HepG2 (cell line): Measurements from ENCODE around the gene FKBP10. TPM values are rescaled to one million over a fixed set of nuclear protein-coding genes. Genes with fewer than 3 reads are reported as not detected.
A peak's percentile ranks its signal among the peaks of the same experiment; 100 is the strongest.

Experiments used
- ATAC-seq: fragments of 200-7000 bp; cut with Tn5 transposase; 3 replicates; pipeline ENCODE4 v1.9.1; 2020; ENCODE audit warnings: mild to moderate bottlenecking, moderate library complexity
- BruUV-seq: library from RNA; stranded (reverse); fragments of 400-500 nt; replicated peaks from 2 replicates; lab custom pipeline; 2021; lab: Mats Ljungman, UMichigan
- CTCF ChIA-PET: fragments of 300-600 bp; formaldehyde crosslinking; extraction: SDS; loops from one replicate; lab custom pipeline; 2021; ENCODE audit warnings: low total read pairs, inconsistent platforms, low intra/inter-chr PET ratio; lab: Yijun Ruan, JAX
- POLR2A ChIA-PET: fragments of 350-600 bp; sonication (Branson Sonifier 250); formaldehyde crosslinking; loops from one replicate; lab custom pipeline; 2020; ENCODE audit warnings: antibody characterized with exemption, inconsistent platforms; lab: Yijun Ruan, JAX
- DNase-seq: peaks from one replicate; pipeline ENCODE4 v3.0.0-alpha.2; 2015; ENCODE audit warnings: low spot score
- FAIRE-seq: peaks from 3 replicates; lab custom pipeline; 2011; peaks lifted over from hg19 to GRCh38; lab: Jason Lieb, UNC
- H2AFZ ChIP-seq: one replicate; pipeline ENCODE4 v1.6.1; 2011; ENCODE audit warnings: low read length, inconsistent platforms
- H3K27ac ChIP-seq: fragments of 300-600 bp; 3 replicates; pipeline ENCODE4 v1.8.0; 2011; ENCODE audit warnings: mixed run types, mild to moderate bottlenecking, mixed read lengths, low read length, inconsistent platforms; ENCODE audit not compliant: insufficient read depth; ENCODE audit errors: extremely low read length
- H3K27me3 ChIP-seq, 2 experiments: fragments of 200-600 bp in 1 of 2; 2 replicates in 1 of 2; 3 replicates in 1 of 2; pipeline versions ENCODE4 v1.6.0 to v1.8.0; 2011; ENCODE audit warnings: low read length in 2 of 2, mild to moderate bottlenecking in 2 of 2, moderate library complexity in 2 of 2, inconsistent platforms in 1 of 2; ENCODE audit not compliant: insufficient read depth in 2 of 2, control insufficient read depth in 1 of 2
- H3K36me3 ChIP-seq, 2 experiments: fragments of 200-600 bp in 1 of 2; replicated peaks in 1 of 2; 2 replicates in 1 of 2; 3 replicates in 1 of 2; pipeline versions ENCODE4 v1.5.1 to v1.8.0; 2011; ENCODE audit warnings: low read length in 2 of 2, inconsistent platforms in 1 of 2; ENCODE audit not compliant: insufficient read depth in 2 of 2, control insufficient read depth in 1 of 2
- H3K4me1 ChIP-seq: 2 replicates; pipeline ENCODE4 v1.5.1; 2012; ENCODE audit warnings: low read length, inconsistent platforms; ENCODE audit not compliant: insufficient read depth
- H3K4me2 ChIP-seq: 2 replicates; pipeline ENCODE4 v1.6.0; 2011; ENCODE audit warnings: low read depth, low read length, inconsistent platforms
- H3K4me3 ChIP-seq, 3 experiments: fragments of 200-600 bp in 1 of 3; sonication (generic), shearing (Covaris generic) in 1 of 3; replicated peaks in 1 of 3; 2 replicates each; pipeline ENCODE4 v1.5.1; 2011 to 2016; ENCODE audit warnings: low read length in 3 of 3, inconsistent platforms in 2 of 3, low read depth in 2 of 3, mild to moderate bottlenecking in 2 of 3, control low read depth in 1 of 3, mixed read lengths in 1 of 3; ENCODE audit not compliant: insufficient read depth in 1 of 3
- H3K79me2 ChIP-seq: one replicate; pipeline ENCODE4 v1.6.1; 2011; ENCODE audit warnings: low read length, inconsistent platforms; ENCODE audit not compliant: insufficient read depth
- H3K9ac ChIP-seq: 2 replicates; pipeline ENCODE4 v1.6.0; 2011; ENCODE audit warnings: mild to moderate bottlenecking, low read depth, low read length, inconsistent platforms; ENCODE audit not compliant: insufficient read depth
- H3K9me3 ChIP-seq: 2 replicates; pipeline ENCODE4 v1.5.1; 2012; ENCODE audit warnings: mild to moderate bottlenecking, low read length
- H4K20me1 ChIP-seq: 2 replicates; pipeline ENCODE4 v1.6.0; 2011; ENCODE audit warnings: inconsistent platforms, mild to moderate bottlenecking, low read length, moderate library complexity; ENCODE audit not compliant: insufficient read depth
- ASH2L ChIP-seq: fragments of 300-600, 200-600 bp; sonication (generic); IDR thresholded peaks from 2 replicates; pipeline ENCODE4 v1.7.0; 2017; ENCODE audit warnings: low read depth, mild to moderate bottlenecking, moderate library complexity, mixed read lengths, low read length; ENCODE audit not compliant: insufficient read length
- FOSL2 ChIP-seq: sonication (generic); formaldehyde crosslinking; IDR thresholded peaks from 2 replicates; pipeline ENCODE4 v1.4.0; 2020; ENCODE audit warnings: missing genetic modification reagents
- GABPB1 ChIP-seq: IDR thresholded peaks from 2 replicates; pipeline ENCODE4 v1.6.1; 2016; ENCODE audit warnings: mild to moderate bottlenecking, missing genetic modification reagents, moderate library complexity, missing compliant biosample characterization
- HDAC2 ChIP-seq: sonication (generic); formaldehyde crosslinking; IDR thresholded peaks from 2 replicates; pipeline ENCODE4 v1.4.0; 2020; ENCODE audit warnings: missing genetic modification reagents
- HES4 ChIP-seq: sonication (generic); formaldehyde crosslinking; IDR thresholded peaks from 2 replicates; pipeline ENCODE4 v1.9.0; 2021; ENCODE audit warnings: mild to moderate bottlenecking, missing genetic modification reagents, borderline replicate concordance
- NFRKB ChIP-seq: fragments of 450-650 bp; IDR thresholded peaks from 2 replicates; pipeline ENCODE4 v1.6.1; 2017
- PLSCR1 ChIP-seq: sonication (generic); formaldehyde crosslinking; IDR thresholded peaks from 2 replicates; pipeline ENCODE4 v1.5.0; 2020; ENCODE audit warnings: missing genetic modification reagents, mild to moderate bottlenecking, borderline replicate concordance
- SP1 ChIP-seq, 2 experiments: fragments of 450-650 bp in 1 of 2; sonication (generic) in 1 of 2; formaldehyde crosslinking in 1 of 2; IDR thresholded peaks; 2 replicates each; pipeline versions ENCODE4 v1.4.0 to v1.6.1; 2016 to 2020; ENCODE audit warnings: missing genetic modification reagents in 1 of 2
- ZBTB20 ChIP-seq: sonication (generic); formaldehyde crosslinking; IDR thresholded peaks from 2 replicates; pipeline ENCODE4 v1.8.1; 2023; ENCODE audit warnings: missing genetic modification reagents, low read depth, mild to moderate bottlenecking, borderline replicate concordance
- ZBTB26 ChIP-seq: IDR thresholded peaks from 2 replicates; pipeline ENCODE4 v1.6.1; 2016; ENCODE audit warnings: missing compliant biosample characterization, missing genetic modification reagents, borderline replicate concordance
- ZEB1 ChIP-seq: IDR thresholded peaks from 2 replicates; pipeline ENCODE4 v1.6.1; 2012; ENCODE audit warnings: mild to moderate bottlenecking, low read depth, inconsistent platforms; ENCODE audit not compliant: insufficient replicate concordance
- ZNF431 ChIP-seq: sonication (generic); formaldehyde crosslinking; IDR thresholded peaks from 2 replicates; pipeline ENCODE4 v1.9.0; 2022; ENCODE audit warnings: missing genetic modification reagents, low read depth, mild to moderate bottlenecking, borderline replicate concordance
- ZNF510 ChIP-seq: sonication (generic); formaldehyde crosslinking; IDR thresholded peaks from 2 replicates; pipeline ENCODE4 v1.4.0; 2020; ENCODE audit warnings: low read depth, mild to moderate bottlenecking, missing genetic modification reagents
- ZNF598 ChIP-seq: sonication (generic); formaldehyde crosslinking; IDR thresholded peaks from 2 replicates; pipeline ENCODE4 v1.5.1; 2020; ENCODE audit warnings: mild to moderate bottlenecking, missing genetic modification reagents, borderline replicate concordance
- ZNF678 ChIP-seq: sonication (generic); formaldehyde crosslinking; IDR thresholded peaks from 2 replicates; pipeline ENCODE4 v1.4.0; 2020; ENCODE audit warnings: mild to moderate bottlenecking, missing genetic modification reagents
- ZNF713 ChIP-seq: sonication (generic); formaldehyde crosslinking; IDR thresholded peaks from 2 replicates; pipeline ENCODE4 v1.4.0; 2020; ENCODE audit warnings: mild to moderate bottlenecking, missing genetic modification reagents
- ZNF790 ChIP-seq: sonication (generic); formaldehyde crosslinking; IDR thresholded peaks from 2 replicates; pipeline ENCODE4 v1.8.0; 2022; ENCODE audit warnings: missing genetic modification reagents, mild to moderate bottlenecking, borderline replicate concordance
- WGBS: methylation state at CpG from one replicate; pipeline ENCODE4 v1.1.6; 2017; ENCODE audit warnings: low lambda C conversion rate; 5-methylcytosine and 5-hydroxymethylcytosine counted together
- in situ Hi-C: cut with HindIII; loops from 2 replicates; pipeline ENCODE4 v1.10.0; 2017; ENCODE audit warnings: low pct_unique_long_range_greater_than_20kb; ENCODE audit not compliant: extremely low pct_ligation_motif_present
- intact Hi-C: fragments of 100-400 bp; cut with micrococcal nuclease; formaldehyde crosslinking; loops from one replicate; pipeline ENCODE4 v1.10.0; 2022; ENCODE audit not compliant: unreplicated experiment
- polyA plus RNA-seq, 8 experiments: library from polyadenylated mRNA; depleted of rRNA in 3 of 8; stranded (reverse) in 7 of 8; unstranded in 1 of 8; fragments of >200 nt; fragmentation: Illumina TruSeq in 4 of 8; extraction: Trizol in 4 of 8; gene quantifications; 2 replicates each; pipeline versions ENCODE4 v1.2.1 to v1.2.3, GENCODE V29; 2011 to 2016; ENCODE audit warnings: low read depth in 4 of 8, missing spikeins in 1 of 8, mixed read lengths in 1 of 8; ENCODE audit not compliant: insufficient read depth in 1 of 8
- total RNA-seq, 5 experiments: library from RNA; depleted of rRNA; stranded (reverse); fragments of >200 nt; fragmentation: Illumina TruSeq; extraction: Trizol; gene quantifications; 2 replicates each; pipeline ENCODE4 v1.2.3, GENCODE V29; 2016; ENCODE audit warnings: low read depth in 1 of 5
- TF ChIP-seq, protein P1 (sequence below): sonication (generic); formaldehyde crosslinking; IDR thresholded peaks from 2 replicates; pipeline ENCODE4 v1.8.0; 2022; ENCODE audit warnings: mild to moderate bottlenecking, missing genetic modification reagents, borderline replicate concordance

FKBP10 gene
- total and polyA plus RNA-seq, 2 of the 13 experiments (the other 11 are each of a cell fraction or from before 2014, with no cell fraction given), result 149 to 573 TPM

DNA sequence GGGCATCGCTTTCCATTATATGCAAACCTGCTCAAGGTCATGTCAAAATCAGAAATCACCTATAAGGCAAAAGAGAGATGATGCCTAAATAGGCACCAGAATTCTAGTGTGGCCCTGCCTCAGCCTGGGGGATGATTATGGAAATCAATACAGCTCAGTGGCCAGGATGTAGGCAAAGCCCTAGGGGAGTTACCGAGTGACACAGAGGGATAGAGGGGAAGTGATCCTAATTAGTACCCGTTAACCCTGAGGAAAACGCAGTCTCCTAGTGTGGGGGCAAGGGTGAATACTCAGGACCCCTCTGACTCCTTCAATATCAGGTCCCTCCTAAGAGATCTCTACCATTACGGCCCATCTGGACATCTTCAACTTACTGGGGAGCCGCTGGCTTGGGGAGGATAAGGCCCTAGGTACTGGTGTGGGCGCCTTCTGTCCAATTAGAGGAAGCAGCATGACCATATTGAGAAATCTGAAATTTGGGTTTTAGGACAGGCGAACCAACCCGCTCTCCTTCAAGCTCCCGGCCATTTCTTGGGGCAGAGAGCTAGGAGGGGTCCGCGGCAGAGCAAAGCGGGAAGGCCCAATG is 22.5 kb downstream of the FKBP10 start:
- TSS peak; percentile 56 for BruUV-seq
- peak; percentile 52 for ATAC-seq
- Histone ChIP-seq H3K79me2 (peaks cover 9% of the 10 kb centered on the region), H3K9ac (peak overlapping the region; percentile 82), H3K27me3 (no peaks in the 10 kb centered on the region), H2AFZ (no peak overlapping the region), H3K4me2 (peak overlapping the region; percentile 80), H3K4me1 (peaks cover 38% of the 10 kb centered on the region), H3K27ac (peak overlapping the region; percentile 53), H3K4me3 (peak overlapping the region; percentile 77 to 94 (median 93)), H3K9me3 (no peaks in the 10 kb centered on the region), H4K20me1 (no peaks in the 10 kb centered on the region), H3K36me3 (peaks cover 11 to 22% of the 10 kb centered on the region in 2 experiments)
- CTCF ChIA-PET, result no interaction called here
- in situ Hi-C loops, result no loop called here
- 14% methylated on average over 13 of the region's 13 CpGs for WGBS
- POLR2A ChIA-PET, result interaction anchor here (1.4 to 1.9 kb wide), 2 partner anchors 23 to 124 kb away, joined by 4 to 9 read pairs; partner anchors contain the start of genes FKBP10 and P3H4
- no peak for FAIRE-seq
- intact Hi-C loops, result no loop called here
- DNase-seq, result no peak
- TF ChIP-seq ASH2L (no peak), ZBTB20 (CRISPR knock-in tag) (0 out of 2 replicates have a peak, but pooled peaks have one; percentile 2), NFRKB (no peak), FOSL2 (CRISPR knock-in tag) (0 out of 2 replicates have a peak, but pooled peaks have one; percentile 2), PLSCR1 (CRISPR knock-in tag) (0 out of 2 replicates have a peak, but pooled peaks have one; percentile 2), GABPB1 (CRISPR knock-in tag) (no peak), ZNF431 (CRISPR knock-in tag) (0 out of 2 replicates have a peak, but pooled peaks have one; percentile 3), ZNF678 (CRISPR knock-in tag) (0 out of 2 replicates have a peak, but pooled peaks have one; percentile 7), ZEB1 (no peak), HES4 (CRISPR knock-in tag) (0 out of 2 replicates have a peak, but pooled peaks have one; percentile 4), HDAC2 (CRISPR knock-in tag) (0 out of 2 replicates have a peak, but pooled peaks have one; percentile 6), ZBTB26 (CRISPR knock-in tag) (no peak), SP1 (IDR thresholded peaks at IDR 0.05) (no peak), SP1 (CRISPR knock-in tag; IDR thresholded peaks at IDR 0.05) (no peak), ZNF790 (peak; percentile 58; the same call in 1 of the 2 replicates), ZNF598 (CRISPR knock-in tag) (peak; percentile 23; the same call in 1 of the 2 replicates), ZNF713 (CRISPR knock-in tag) (no peak), ZNF510 (CRISPR knock-in tag) (0 out of 2 replicates have a peak, but pooled peaks have one; percentile 11)
- TF ChIP-seq, protein P1, sequence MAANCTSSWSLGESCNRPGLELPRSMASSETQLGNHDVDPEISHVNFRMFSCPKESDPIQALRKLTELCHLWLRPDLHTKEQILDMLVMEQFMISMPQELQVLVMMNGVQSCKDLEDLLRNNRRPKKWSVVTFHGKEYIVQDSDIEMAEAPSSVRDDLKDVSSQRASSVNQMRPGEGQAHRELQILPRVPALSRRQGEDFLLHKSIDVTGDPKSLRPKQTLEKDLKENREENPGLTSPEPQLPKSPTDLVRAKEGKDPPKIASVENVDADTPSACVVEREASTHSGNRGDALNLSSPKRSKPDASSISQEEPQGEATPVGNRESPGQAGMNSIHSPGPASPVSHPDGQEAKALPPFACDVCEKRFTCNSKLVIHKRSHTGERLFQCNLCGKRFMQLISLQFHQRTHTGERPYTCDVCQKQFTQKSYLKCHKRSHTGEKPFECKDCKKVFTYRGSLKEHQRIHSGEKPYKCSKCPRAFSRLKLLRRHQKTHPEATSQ (CRISPR knock-in tag), result no peak
